ENCODE results near the gene MRPL44.
"Not testable (repeated sequence)": the region's sequence is repeated elsewhere in the genome, so short reads cannot be mapped to it uniquely, and the experiment has no call there.

MRPL44 gene

DNA sequence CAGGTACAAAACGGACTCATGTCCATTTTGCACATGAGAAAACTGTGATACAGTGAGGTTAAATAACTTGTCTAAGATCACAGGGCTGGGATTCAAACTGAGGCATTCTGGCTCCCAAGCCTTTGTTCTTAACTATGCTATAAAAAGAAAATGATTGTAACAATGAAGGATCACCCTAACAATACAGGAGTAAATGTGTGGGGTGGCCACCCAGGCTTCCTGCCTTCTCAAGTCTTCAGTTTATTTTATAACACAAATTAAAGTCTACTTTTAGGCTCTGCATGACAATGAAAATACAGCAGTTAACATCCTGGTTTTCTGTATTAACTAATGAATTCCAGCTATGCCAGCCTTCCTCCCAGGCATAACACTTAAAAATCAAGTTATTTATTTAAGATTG lies 19.7 kb upstream of the MRPL44 start:
- no peak for DNase-seq

DNA sequence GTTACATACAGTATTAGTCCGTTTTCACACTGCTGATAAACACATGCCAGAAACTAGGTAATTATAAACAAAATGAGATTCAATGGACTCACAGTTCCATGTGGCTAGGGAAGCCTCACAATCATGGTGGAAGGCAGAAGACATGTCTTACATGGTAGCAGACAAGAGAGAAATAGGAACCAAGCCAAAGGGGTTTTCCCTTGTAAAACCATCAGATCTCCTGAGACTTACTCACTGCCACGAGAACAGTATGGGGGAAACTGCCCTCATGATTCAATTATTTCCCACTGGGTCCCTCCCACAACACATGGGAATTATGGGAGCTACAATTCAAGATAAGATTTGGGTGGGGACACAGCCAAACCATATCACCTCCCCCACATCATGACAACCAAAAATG lies 17.8 kb upstream of the MRPL44 start:
- not testable (repeated sequence) for DNase-seq

GRCh38 chr2:223941579-223942277 lies 15.5 kb upstream of the MRPL44 start:
- no peak for DNase-seq

- DNase-seq, result no peak
These were observed 14.1 kb upstream of the MRPL44 start for GRCh38 chr2:223943135-223943534.

- DNase-seq, result no peak
These were observed 13.7 kb upstream of the MRPL44 start for GRCh38 chr2:223943561-223944008.

DNA sequence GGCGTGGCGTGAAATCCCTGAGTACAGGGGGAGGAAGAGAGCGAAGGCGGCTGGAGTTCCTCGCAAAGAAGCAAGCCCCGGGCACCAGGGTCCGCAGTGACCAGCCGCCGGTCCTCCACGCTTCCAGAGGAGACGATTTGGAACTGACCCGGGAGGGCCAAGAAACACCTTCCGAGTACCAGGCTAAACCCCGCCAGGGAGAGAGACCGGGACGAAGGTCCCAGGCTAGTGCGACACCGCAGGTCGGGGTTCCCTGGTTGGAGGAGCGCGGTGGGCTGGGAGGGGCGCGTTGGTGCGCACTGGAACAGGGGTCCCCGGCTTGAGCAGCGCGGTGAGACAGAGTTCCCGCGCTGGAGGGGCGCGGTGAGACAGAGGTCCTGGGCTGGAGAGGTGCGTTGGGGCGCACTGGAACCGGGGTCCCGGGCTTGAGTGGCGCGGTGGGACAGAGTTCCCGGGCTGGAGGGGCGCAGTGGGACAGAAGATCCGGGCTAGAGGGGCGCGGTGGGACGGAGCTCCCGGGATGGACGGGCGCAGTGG lies 13.0 kb upstream of the MRPL44 start:
- no peak for DNase-seq

DNA sequence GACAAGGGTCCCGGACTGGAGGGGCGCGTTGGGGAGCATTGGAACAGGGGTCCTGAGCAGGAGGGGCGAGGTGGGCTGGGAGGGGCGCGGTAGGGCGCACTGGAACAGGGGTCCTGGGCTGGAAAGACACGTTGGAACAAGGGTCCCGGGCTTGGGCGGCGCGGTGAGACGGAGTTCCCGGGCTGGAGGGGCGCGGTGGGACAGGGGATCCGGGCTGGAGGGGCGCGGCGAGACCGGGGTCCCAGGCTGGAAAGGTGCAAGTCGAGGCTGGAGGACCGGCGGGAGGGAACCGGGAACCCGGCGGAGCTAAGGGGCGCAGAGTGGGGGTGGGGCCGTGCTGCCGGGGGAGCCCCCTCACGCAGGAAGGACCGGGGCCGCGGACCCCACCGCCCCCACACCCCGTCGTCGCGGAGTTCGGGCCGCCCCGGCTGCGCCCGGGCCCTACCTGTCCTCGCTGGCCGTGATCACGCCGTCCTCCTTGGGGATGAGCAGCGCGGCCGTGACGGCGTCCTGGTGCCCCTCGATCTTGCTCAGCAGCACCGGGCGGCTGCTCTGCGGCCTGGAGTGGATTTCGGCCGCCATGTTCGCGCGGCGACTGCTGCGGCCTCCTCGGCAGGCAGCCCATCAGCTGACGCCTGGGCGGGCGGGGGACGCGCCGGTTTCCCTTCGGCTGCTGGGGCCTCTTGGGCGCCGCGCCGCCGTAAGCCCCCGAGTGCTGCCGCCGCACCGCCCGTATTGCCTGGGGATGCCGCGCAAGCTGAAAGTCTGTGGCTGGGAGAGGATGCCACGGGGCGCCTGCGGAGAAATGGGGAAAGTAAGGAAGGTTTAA lies 12.3 kb upstream of the MRPL44 start, which contains the start of gene WDFY1:
WDFY1 (minus strand) TSS at position 633 of the 829 bp plus-strand sequence; CDS start at position 582, 51 bp downstream.
- peak; percentile 84 for DNase-seq

DNA sequence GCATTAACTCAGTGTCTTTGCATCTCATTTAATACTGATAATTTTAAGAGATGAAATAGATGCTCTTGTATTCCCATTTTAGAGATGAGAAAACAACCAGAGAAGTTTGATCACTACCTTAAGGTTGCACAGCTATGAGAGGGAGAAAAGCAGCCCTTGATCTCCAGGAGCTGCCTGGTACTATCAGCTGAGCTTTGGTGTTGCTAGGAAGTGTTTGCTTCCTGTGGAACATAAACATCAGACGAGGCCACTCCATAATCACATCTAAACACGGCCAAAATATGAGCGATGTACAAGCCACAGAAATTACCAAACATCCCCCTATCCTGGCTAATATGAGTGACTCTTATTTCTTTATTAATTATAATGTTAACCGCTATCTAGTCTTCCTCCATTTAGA lies 11.5 kb upstream of the MRPL44 start:
- no peak for DNase-seq

DNA sequence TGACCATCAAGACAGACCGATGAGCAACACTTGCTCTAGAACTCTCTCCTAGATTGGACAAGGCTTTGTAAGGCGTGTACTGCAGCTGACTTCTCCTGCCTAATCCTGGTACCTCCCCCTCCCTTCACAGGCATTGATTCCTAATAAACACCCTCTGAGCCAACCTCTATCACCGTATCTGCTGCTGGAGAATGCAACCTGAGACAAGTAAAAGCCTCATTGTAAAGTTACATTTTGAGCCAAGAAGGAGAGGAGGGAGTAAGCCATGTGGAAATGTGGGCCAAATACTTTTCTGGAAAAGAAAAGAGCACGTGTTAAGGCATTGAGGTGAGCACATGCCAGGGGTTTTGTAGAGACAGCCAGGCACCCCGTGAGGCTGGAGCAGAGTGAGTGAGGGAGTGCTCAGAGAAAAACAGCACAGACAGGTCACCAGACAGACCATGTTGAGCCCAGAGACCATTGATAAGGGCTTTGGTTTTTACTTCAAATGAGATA lies 9.5 kb upstream of the MRPL44 start:
- DNase-seq, result no peak

GRCh38 chr2:223949241-223949840 lies 7.9 kb upstream of the MRPL44 start:
- DNase-seq, result no peak

DNA sequence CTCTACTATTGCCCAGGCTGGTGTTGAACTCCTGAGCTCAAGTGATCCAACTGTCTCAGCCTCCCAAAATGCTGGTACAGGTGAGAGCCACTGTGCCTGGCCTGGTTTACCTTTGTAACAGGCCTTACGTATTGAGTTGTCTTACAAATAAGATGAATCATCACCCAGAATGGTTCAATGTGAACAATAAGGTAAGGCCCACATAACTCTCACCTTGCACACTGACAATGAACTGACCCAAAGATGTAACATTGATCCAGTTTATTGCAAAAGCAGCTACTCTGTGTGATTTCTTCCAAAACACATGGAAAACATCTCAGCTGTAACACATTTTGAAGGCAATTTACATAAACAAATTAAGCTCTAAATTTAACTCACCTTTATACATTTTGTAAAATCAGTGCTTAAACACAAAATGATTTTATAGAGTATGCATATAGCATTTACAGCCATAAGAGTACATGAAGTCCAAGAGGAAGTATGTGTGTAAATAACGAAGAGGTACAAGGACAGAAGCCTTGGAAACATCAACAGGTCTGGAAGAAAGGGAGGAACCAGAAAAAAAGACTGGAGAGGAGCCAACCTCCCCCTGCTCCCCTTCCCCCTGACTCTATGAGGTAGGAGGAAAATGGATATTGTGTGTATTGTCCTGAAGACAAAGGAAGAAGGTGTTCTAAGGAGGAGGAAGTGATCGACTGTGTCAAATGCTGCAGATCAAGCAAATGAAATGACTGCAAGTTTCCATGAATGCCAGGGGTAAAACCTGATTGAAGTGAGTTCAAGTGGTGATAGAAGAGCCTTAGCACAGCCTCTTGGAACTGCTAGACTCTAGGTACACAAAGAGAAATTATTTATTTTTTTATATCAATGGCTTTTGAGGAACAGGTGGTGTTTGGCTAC lies 6.6 kb upstream of the MRPL44 start:
- no peak for DNase-seq

DNA sequence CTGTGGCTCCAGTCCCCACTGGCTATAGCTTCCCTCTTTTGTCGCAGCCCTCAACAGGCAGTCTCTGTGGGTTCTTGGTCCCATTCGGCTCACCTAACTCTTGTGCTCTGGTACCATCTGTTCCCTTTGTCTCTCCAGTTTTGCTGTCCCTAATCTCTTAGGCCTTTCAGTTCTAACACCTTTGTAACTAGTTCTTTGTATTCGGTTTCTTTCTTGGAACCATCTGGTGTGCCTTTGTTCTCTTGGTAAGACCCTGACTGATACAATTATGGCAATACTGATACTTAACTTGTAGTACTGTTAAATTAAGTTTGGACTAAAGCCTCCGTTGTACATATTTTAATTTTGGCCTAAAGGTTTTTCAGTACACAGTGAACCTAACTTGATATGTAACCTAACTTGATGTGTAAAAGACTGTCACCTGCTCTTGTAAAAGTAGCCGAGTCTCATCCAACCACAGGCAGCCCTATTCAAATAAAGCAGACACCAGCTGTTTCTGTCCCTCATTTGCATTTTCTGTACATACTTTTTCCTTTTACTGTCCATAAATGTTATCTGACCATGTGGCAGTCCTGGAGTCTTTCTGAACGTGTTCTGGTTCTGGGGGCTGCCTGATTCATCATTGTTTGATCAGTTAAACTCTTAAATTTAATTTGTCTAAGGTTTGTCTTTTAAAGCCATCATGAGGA lies 4.8 kb upstream of the MRPL44 start:
- DNase-seq, result no peak

DNA sequence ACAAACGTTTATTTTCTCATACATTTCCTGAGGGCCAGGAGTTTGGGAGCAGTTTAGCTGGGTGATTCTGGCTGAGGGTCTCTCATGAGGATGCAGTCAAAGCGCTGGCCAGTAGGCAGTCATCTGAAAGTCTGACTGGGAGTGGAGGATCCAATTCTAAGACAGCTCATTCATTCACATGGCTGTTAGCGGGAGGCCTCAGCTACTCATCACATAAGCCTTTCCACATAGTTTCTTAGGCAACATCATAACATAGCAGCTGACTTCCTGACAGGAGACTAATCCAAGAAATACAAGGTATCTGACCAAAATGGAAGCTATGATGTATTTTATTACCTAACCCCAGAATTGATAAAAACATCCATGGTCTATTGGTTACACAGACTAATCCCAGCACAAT lies 2.9 kb upstream of the MRPL44 start:
- DNase-seq, result no peak

DNA sequence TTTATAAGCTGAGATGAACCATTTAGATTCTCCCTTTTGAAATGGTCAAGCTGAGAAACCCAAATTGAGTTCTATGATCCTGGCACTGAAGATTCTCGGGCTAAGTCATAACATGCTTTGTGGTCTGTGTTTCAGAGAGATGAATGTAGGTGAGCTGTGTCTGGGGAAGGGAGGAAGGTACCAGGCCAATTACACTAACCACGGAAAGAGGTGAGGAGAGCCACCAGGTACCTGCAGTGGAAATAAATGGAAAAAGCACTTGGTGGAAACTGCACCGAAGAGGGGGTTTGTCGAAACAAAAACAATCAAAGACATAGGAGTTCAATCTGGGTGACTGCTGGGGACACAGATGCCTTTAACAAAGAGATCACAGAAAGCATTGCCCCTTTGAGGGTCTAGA lies 963 bp upstream of the MRPL44 start:
- DNase-seq, result no peak

GRCh38 chr2:223959688-223960087 lies 2.4 kb downstream of the MRPL44 start:
- no peak for DNase-seq

GRCh38 chr2:223967981-223968380 lies 10.7 kb downstream of the MRPL44 start:
- DNase-seq, result no peak

- no peak for DNase-seq
These were observed 12.1 kb downstream of the MRPL44 start for GRCh38 chr2:223969315-223969714.

GRCh38 chr2:223969856-223970255 lies 12.6 kb downstream of the MRPL44 start:
- DNase-seq, result no peak

GRCh38 chr2:223970343-223971128 lies 13.3 kb downstream of the MRPL44 start:
- peak; percentile 36 for DNase-seq

- no peak for DNase-seq
These were observed 14.5 kb downstream of the MRPL44 start for GRCh38 chr2:223971731-223972130.

GRCh38 chr2:223972656-223973102 lies 15.4 kb downstream of the MRPL44 start:
- no peak for DNase-seq

All from COR-L47 (cell line).